KOPT-K1 (cell line): ENCODE data around the gene TGM6.

Source experiments
- H3K27ac ChIP-seq: fragments of 200-600 bp; sonication (generic); 2 replicates; pipeline ENCODE4 v1.5.1; 2016; ENCODE audit warnings: antibody characterized with exemption, mild to moderate bottlenecking, low read depth, low read length; ENCODE audit not compliant: poor library complexity, severe bottlenecking
- H3K36me3 ChIP-seq: fragments of 200-600 bp; sonication (generic); 2 replicates; pipeline ENCODE4 v1.5.1; 2017; ENCODE audit warnings: antibody characterized with exemption, mild to moderate bottlenecking, low read length, moderate library complexity; ENCODE audit not compliant: insufficient read depth
- H3K9me3 ChIP-seq: fragments of 200-600 bp; sonication (generic); 2 replicates; pipeline ENCODE4 v1.5.1; 2017; ENCODE audit warnings: antibody characterized with exemption, low read length, mild to moderate bottlenecking; ENCODE audit not compliant: insufficient read depth, poor library complexity, severe bottlenecking

TGM6 gene

GRCh38 chr20:2379511-2380229 lies 1.0 kb upstream of the TGM6 start:
- no peak overlapping the region for H3K27ac ChIP-seq
- no peaks in the 10 kb centered on the region for H3K9me3 ChIP-seq
- no peaks in the 10 kb centered on the region for H3K36me3 ChIP-seq

DNA sequence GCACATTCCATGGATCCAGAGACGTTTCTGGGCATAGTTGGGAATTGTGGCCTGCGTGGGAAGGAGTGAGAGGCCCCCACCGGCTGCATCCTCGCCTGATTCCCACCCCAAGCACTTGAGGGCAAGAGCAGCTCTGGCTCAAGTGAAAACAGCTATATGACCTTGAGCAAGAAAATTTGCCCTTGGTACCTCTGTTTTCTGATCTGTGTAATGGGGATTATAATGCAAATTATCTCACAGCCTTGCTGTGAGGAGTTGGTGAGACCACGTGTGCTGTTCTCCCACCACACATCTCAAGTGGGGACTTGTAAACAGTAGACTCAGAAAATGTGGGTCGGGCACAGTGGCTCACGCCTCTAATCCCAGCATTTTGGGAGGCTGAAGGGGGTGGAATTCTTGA lies 602 bp downstream of the TGM6 start:
- Histone ChIP-seq H3K36me3 (no peaks in the 10 kb centered on the region), H3K27ac (no peak overlapping the region), H3K9me3 (no peaks in the 10 kb centered on the region)

- Histone ChIP-seq H3K9me3 (peaks cover 15% of the 10 kb centered on the region), H3K27ac (no peak overlapping the region), H3K36me3 (no peaks in the 10 kb centered on the region)
These were observed 2.1 kb downstream of the TGM6 start for GRCh38 chr20:2382833-2383232.

GRCh38 chr20:2385026-2385425 lies 4.3 kb downstream of the TGM6 start:
- H3K36me3 ChIP-seq = no peaks in the 10 kb centered on the region
- peaks cover 30% of the 10 kb centered on the region for H3K9me3 ChIP-seq
- H3K27ac ChIP-seq = no peak overlapping the region

DNA sequence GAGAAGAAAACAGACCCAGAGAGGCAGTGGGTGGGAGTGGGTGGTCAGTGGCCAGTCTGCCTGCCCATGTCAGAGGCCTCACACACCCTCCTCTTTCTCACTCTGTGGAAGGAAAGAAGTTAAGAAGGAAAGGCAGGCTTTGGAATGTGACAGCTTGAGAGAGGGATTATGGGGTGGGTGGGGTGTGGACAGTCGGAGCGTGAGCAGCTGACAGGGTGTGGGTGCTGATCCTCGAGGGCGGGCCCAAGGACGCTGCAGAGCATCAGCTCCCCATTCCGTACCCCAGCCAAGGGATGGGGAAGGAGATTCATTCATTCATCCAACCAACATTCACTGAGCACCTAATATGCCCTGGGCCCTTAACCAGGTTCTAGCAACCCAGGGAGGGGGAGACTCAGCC lies 4.8 kb downstream of the TGM6 start:
- H3K27ac ChIP-seq = no peak overlapping the region
- peaks cover 30% of the 10 kb centered on the region for H3K9me3 ChIP-seq
- H3K36me3 ChIP-seq = no peaks in the 10 kb centered on the region

GRCh38 chr20:2386516-2387179 lies 5.9 kb downstream of the TGM6 start:
- no peak overlapping the region for H3K27ac ChIP-seq
- peaks cover 30% of the 10 kb centered on the region for H3K9me3 ChIP-seq
- H3K36me3 ChIP-seq = no peaks in the 10 kb centered on the region

GRCh38 chr20:2387180-2387577 lies 6.5 kb downstream of the TGM6 start:
- no peak overlapping the region for H3K27ac ChIP-seq
- no peaks in the 10 kb centered on the region for H3K36me3 ChIP-seq
- H3K9me3 ChIP-seq = peaks cover 30% of the 10 kb centered on the region

DNA sequence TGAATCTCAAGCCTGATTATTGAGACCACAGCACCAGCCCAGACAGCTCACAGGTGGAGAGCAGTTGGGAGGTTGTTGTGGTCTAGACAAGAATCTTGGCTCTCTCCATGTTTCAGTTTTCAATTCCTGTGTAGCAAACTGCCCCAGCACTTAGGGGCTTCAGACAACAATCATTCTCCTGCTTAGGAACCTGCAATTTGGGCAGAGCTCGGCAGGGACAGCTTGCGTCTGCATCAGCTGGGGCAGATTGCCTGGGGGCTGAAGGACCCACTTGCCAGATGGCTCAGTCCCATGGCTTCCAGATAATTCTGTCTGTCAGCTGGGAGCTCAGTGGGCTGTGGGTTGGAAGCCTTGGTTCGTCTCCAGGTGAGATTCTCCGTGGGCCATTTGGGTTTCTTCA lies 6.9 kb downstream of the TGM6 start:
- no peak overlapping the region for H3K27ac ChIP-seq
- H3K36me3 ChIP-seq = no peaks in the 10 kb centered on the region
- H3K9me3 ChIP-seq = peaks cover 30% of the 10 kb centered on the region

DNA sequence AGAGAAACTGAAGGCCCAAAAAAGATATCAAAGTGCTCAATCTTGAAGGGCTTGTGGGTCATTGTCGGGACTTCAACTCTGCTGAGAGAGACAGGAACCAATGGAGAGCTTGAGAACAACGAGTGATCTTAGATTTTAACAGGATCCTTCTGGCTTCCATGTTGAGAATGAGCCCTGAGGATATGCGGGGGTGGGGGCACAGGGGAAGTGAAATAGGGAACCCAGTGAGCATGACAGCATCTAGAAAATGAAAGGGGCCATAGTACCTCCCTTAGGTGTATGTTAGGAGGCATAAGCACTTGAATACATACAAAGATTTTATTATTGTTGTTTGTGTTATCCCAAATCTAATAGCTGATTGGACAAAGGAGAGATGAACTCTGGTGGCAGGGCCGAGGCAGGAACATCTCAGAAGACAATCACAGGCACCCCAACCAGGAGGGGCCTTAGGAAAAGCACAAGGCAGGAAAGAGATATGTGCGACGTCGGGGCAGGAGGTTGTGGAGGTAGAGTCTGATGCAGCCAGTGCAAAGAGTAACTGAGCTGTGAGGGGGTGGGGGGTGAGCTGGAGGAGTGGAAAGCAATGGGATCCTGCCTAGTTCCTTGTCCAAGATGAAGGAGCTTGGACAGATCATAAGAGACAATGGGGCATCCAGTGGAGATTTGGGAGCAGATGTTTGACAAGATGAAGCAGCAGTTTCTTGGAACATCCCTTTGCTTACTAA lies 10.4 kb downstream of the TGM6 start:
- Histone ChIP-seq H3K27ac (no peak overlapping the region), H3K9me3 (peaks cover 30% of the 10 kb centered on the region), H3K36me3 (no peaks in the 10 kb centered on the region)

GRCh38 chr20:2394411-2395055 lies 13.8 kb downstream of the TGM6 start:
- Histone ChIP-seq H3K9me3 (no peaks in the 10 kb centered on the region), H3K36me3 (no peaks in the 10 kb centered on the region), H3K27ac (no peak overlapping the region)

- H3K36me3 ChIP-seq = no peaks in the 10 kb centered on the region
- no peaks in the 10 kb centered on the region for H3K9me3 ChIP-seq
- H3K27ac ChIP-seq = no peak overlapping the region
These were observed 14.4 kb downstream of the TGM6 start for GRCh38 chr20:2395136-2395535.

DNA sequence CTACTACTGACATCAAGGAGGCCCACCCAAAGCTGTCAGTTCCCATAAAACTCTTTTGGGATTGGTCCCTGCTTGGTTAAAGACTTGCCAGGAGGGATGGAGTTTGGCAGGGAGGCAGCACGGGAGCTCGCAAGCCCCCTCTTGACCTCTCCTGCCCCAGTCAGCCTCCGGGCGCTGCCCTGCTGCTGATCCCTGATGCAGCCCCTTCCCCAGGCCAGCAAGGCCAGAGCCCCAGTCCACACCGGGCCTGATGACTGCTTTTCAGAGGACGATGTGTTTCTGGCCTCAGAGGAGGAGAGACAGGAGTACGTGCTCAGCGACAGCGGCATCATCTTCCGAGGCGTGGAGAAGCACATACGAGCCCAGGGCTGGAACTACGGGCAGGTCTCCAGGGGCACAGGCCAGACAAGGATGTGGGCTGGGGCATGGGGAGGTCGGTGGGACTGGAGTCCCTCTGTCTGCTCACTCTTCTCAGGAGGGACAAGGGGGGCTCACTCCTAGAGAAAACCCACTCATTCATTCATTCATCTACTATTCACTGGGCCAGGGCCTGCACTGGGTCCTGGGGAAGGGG lies 15.6 kb downstream of the TGM6 start:
- Histone ChIP-seq H3K9me3 (no peaks in the 10 kb centered on the region), H3K36me3 (no peaks in the 10 kb centered on the region), H3K27ac (no peak overlapping the region)

- H3K9me3 ChIP-seq = no peaks in the 10 kb centered on the region
- H3K27ac ChIP-seq = no peak overlapping the region
- no peaks in the 10 kb centered on the region for H3K36me3 ChIP-seq
These were observed 16.4 kb downstream of the TGM6 start for GRCh38 chr20:2397091-2397490.

- Histone ChIP-seq H3K9me3 (no peaks in the 10 kb centered on the region), H3K27ac (no peak overlapping the region), H3K36me3 (no peaks in the 10 kb centered on the region)
These were observed 17.0 kb downstream of the TGM6 start for GRCh38 chr20:2397595-2398145.

GRCh38 chr20:2398449-2398848 lies 17.7 kb downstream of the TGM6 start:
- Histone ChIP-seq H3K9me3 (no peaks in the 10 kb centered on the region), H3K36me3 (no peaks in the 10 kb centered on the region), H3K27ac (no peak overlapping the region)
